Measurements from ENCODE around the gene ZFYVE27.

GRCh38 chr10:97718659-97719142 lies 18.2 kb upstream of the ZFYVE27 start:
- TF ChIP-seq POLR2A (IDR thresholded peaks at IDR 0.05) (peak in 1 of 2 donors; percentile 8), POLR2AphosphoS5 (IDR thresholded peaks at IDR 0.05; ENCODE audit: insufficient read depth in 1 of 2, low read depth in 1 of 2) (peak; percentile 76 to 89), CTCF (IDR thresholded peaks at IDR 0.05) (no peak)
